ENCODE data around the gene TRIM47. TPM values are rescaled to one million over a fixed set of nuclear protein-coding genes. Genes with fewer than 3 reads are reported as not detected.

Gene TRIM47
- total RNA-seq, 2 experiments from 2014 or later, result 16.4 to 18.3 TPM

DNA sequence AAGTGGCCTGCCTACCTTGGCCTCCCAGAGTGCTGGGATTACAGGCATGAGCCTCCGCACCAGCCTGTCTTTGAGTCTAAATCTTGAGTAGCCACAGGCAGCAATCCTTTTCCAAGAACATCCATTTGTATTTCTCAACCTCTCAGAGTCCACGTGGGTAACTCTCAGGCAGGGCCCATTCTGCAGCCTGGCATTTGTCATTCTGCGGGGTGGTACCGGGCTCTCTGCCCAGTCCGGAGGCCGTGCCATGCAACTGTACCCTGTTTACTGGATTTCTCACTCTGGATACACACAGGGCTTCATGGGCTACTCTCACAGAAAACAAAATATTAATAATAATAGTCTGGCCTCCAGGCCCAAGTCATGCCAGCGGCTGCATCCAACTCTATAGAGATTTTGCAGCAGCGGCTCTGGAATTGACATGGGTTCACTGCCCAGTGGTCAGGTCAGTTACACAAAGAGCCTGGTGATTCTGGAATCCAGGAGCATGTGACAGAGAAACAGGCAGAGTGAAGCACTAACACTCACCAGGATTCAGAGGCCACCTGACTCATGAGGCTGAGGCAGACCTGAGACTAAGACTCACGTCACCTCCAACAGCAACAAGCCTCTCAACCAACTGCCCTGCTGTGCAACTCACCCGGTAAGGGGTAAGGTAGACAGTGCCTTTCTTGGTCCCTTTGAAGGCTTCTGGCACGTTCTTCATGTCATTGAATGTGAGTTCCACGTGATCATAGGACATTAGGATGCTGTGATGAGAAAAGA lies 27.3 kb downstream of the TRIM47 start:
- H3K9me3 Mint-ChIP-seq, result no peaks in the 10 kb centered on the region
- H3K27ac Mint-ChIP-seq, result no peak overlapping the region
- H3K4me3 Mint-ChIP-seq, result no peak overlapping the region
- no peak for DNase-seq
- peaks cover 4% of the 10 kb centered on the region for H3K36me3 Mint-ChIP-seq
- no peaks in the 10 kb centered on the region for H3K27me3 Mint-ChIP-seq
- peaks cover 11% of the 10 kb centered on the region for H3K4me1 Mint-ChIP-seq

DNA sequence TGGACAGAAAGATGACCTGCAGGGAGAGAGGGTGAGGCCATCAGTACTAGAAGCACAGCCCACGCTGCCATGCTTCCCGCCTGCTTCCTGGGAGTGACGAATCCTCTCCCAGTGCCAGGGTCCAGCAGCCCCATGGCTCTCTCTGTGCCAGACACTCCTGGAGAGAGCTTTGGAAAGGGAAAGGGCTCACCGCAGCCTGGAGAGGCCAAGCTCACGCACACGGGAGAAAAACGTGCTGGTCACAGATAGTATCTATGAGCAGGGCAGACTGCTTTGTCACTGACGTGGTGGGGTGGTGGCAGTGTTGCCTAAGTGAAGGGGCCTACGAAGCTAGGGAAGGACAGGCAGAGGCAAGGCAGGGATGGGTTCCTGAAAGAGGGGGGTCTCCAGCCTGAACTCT lies 28.7 kb downstream of the TRIM47 start:
- H3K27me3 Mint-ChIP-seq, result no peaks in the 10 kb centered on the region
- no peak overlapping the region for H3K27ac Mint-ChIP-seq
- H3K9me3 Mint-ChIP-seq, result no peaks in the 10 kb centered on the region
- DNase-seq, result no peak
- peaks cover 20% of the 10 kb centered on the region for H3K4me1 Mint-ChIP-seq
- peaks cover 6% of the 10 kb centered on the region for H3K36me3 Mint-ChIP-seq
- H3K4me3 Mint-ChIP-seq, result no peak overlapping the region

DNA sequence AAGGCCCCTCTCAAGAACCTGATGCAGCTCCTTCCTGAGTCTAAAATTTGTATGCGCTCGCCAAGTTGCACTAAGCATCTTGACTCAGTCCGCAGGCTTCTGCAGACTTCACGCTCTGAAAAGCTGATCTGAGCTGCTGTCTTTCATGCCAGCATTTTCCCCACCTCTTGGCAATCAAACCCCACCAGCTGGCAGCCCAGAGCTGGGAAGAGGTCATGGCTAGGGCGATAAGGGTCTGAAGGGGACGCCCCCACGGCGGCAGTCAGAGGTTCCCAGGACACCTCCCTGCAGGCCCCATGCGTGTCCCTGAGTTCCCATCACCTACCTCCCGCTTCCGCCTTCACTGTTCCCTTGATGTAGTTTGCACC lies 29.1 kb downstream of the TRIM47 start:
- Mint-ChIP-seq H3K36me3 (peaks cover 6% of the 10 kb centered on the region), H3K27ac (no peak overlapping the region), H3K27me3 (no peaks in the 10 kb centered on the region), H3K4me1 (peaks cover 16% of the 10 kb centered on the region), H3K4me3 (no peak overlapping the region), H3K9me3 (no peaks in the 10 kb centered on the region)
- no peak for DNase-seq

DNA sequence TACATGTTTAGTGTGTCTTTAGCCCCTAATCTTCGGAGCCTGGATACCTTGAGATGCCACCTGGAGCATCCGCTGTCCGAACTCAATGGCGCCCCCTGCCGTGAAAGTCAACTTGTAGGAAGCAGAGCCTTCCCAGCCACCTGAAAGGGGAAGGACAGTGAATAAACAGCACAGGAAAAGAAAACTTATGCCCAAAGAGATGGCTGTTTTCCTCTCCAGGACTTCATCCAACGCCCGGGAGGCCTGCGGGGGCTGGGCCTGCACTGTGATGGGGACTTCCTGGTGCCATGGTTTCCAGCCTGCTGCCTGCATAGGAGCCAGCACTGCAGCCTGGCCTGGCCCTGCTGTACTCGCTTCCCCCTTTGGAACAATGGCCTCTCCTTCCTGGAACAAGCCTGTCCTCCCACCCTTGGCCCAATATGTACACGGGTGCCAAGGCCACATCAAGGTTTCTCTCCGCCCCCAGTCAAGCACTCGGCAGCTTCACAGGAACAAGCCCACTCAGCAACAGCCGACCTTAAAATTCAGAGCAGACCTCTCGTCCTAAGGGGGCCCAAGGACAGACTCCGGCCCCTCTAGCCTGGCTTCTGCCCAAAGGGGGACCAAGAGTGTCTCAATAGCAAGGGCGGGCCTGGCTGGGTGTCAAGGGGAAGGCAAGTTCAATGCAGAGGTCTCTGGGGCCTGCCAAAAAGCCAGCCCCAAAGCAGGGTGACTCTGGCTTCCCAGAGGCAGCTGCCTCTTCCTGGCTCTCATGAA lies 29.7 kb downstream of the TRIM47 start:
- Mint-ChIP-seq H3K4me1 (peaks cover 14% of the 10 kb centered on the region), H3K27ac (peak overlapping the region; percentile 52), H3K36me3 (peaks cover 6% of the 10 kb centered on the region), H3K4me3 (no peak overlapping the region), H3K27me3 (no peaks in the 10 kb centered on the region), H3K9me3 (no peaks in the 10 kb centered on the region)
- peak; percentile 74 for DNase-seq

DNA sequence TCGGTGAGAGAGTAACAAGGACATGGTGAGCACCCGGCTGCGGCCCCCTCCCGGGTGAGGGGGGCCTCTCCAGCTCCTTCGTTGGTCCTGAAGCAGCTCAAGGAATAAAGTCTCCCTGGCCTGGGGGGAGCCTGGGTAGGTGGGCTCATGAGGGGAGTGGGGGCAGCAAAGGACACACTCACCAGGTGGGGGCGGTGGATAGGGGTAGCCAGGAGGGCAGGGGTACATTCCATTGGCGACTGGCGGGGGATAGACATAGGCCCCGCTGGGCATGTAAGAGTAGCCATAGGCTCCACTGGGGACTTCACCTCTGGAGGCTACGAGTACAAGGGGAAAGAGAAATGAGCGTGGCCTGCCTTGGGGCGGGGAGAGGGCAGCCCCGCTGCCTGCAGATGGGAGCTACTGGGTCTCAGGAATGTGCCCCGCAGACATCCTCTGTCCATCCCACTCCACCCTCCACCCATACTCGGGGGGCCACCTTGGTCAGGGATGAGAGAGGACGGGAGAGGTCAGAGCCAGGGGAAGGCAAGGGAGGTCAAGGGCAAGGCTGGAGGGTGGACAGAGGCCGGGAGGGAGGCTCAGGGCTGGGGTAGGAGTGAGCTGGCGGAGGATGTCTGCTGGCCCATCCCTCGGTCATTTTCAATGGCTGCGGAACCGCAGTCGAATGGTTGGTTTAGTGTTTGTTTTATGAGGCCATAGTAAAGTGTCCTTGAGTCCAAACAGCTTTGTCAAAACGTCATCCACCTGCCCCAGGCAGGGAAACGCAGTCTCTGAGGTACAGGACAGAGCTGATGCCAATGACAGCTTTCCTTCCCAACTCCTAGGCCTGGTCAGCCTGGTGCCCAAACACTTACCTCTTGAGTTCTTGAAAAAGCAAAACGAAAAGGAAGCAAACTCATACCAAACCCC lies 30.5 kb downstream of the TRIM47 start:
- H3K4me3 Mint-ChIP-seq, result no peak overlapping the region
- peaks cover 9% of the 10 kb centered on the region for H3K36me3 Mint-ChIP-seq
- DNase-seq, result no peak
- peak overlapping the region; percentile 52 for H3K27ac Mint-ChIP-seq
- H3K4me1 Mint-ChIP-seq, result peaks cover 14% of the 10 kb centered on the region
- H3K27me3 Mint-ChIP-seq, result no peaks in the 10 kb centered on the region
- no peaks in the 10 kb centered on the region for H3K9me3 Mint-ChIP-seq

DNA sequence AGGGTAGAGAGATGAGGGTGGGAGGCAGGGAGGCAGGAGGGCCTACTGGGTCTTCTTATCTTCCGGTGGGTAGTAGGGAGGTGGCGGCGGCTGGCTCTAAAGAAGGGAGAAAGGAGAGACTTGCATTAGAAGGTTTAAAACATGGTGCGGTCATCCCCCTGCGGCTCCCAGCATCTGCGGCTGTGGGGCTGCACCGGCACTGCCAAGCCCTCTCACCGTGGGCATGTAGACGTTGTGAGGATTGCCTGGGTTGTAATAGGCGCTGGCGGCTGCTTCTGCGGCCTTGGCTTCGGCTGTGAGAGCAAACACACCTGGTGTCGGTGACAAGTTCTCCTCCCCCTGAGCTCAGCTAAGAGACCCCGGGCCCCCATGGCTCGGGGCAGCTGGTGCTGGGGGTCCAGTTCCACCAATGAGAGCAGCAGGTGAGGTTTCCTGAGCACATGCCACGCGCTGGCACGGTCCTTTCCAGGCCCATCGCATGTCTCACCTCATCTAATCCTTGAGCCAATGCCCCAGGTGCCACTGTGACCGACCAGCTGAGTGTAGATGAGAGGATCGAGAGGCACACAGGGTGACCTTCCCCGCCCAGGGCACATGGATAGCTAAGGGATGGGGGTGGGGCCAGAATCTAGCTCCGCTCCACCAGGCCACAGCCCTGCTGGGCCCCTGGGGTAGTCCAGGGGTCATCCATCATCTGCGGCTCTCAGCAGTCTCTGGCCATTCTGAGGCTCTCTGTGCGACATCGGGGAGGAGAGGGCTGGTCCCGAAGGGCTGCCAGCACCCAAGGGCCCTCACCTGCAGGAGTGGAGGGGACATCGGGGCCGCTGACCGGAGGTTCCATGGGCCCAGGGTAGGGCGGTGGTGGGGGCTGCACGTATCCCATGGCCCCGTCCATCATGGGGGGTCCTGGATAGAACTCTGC lies 31.4 kb downstream of the TRIM47 start:
- peaks cover 12% of the 10 kb centered on the region for H3K36me3 Mint-ChIP-seq
- no peaks in the 10 kb centered on the region for H3K27me3 Mint-ChIP-seq
- peaks cover 18% of the 10 kb centered on the region for H3K4me1 Mint-ChIP-seq
- H3K4me3 Mint-ChIP-seq, result no peak overlapping the region
- no peak for DNase-seq
- no peaks in the 10 kb centered on the region for H3K9me3 Mint-ChIP-seq
- no peak overlapping the region for H3K27ac Mint-ChIP-seq

DNA sequence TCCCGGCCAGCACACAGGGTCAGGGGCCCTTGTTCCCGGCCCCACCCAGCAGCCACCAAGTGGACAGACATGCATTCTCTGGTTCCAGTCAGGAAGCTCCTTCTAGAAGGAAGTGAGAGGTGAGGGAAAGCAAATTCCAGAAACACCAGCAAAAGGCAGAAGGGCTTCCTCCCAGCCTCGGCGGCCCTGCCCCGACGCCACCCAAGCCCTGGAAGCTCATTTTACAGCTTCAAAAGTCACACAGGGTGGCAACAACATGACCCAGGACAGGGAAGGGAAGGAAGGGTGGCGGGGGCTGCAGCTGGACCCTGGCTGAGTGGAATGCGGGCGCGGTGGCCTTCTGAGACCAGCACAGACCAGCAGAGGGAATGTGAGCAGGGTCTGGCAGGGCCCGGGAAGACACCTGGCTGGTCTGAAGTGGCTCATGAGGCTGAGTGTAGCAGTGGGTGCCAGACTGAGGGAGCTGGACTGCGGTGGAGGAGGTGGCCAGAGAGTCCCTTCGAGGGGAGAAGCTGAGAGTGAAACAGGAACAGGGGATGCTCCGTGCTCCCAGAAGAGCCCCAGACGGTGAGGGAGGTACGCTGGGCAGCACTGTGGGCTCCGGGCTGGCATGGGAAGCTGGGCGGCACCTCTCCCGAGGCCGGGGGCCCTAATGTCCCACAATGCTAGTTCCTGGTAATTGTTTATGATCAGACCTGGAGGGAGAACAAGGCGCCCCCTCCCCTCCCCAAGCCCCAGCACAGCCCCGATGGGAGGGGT lies 32.3 kb downstream of the TRIM47 start:
- DNase-seq, result no peak
- H3K4me1 Mint-ChIP-seq, result peaks cover 16% of the 10 kb centered on the region
- peaks cover 12% of the 10 kb centered on the region for H3K36me3 Mint-ChIP-seq
- H3K27ac Mint-ChIP-seq, result peak overlapping the region; percentile 67
- H3K4me3 Mint-ChIP-seq, result peak overlapping the region; percentile 43
- H3K27me3 Mint-ChIP-seq, result no peaks in the 10 kb centered on the region
- H3K9me3 Mint-ChIP-seq, result no peaks in the 10 kb centered on the region

DNA sequence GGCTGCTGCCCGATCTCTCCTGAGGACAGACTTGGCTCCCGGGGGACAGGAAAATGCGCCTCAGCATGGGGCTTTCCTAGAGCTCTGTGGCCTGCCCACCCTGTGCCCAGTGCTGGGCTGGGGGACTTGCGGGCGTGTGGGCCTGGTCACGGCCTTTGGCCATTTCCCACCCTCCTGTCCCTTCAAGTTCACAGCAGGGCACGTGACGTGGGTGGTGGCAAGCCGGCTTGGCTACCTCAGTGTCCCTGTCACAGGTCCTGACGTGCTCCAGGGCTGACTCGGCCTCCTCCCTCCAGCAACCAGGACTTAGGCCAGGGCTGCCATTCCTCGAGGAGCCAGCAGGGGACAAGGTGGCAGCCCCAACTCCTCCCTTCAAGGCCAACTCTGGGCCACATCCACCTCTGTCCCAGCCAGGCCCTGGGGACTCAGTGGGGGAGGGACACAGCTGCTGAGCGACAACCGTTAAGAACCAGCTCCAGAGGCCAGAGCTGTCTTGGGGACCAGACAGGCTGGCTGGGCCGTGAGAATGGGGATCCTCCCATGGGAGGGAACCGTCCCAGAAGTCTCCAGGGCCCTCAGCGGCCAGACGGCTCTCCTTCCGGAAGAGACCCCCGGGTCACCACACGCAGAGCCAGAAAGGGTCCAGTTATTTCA lies 33.2 kb downstream of the TRIM47 start:
- peaks cover 16% of the 10 kb centered on the region for H3K4me1 Mint-ChIP-seq
- H3K27me3 Mint-ChIP-seq, result no peaks in the 10 kb centered on the region
- H3K4me3 Mint-ChIP-seq, result peak overlapping the region; percentile 94
- peak; percentile 79 for DNase-seq
- peak overlapping the region; percentile 69 for H3K27ac Mint-ChIP-seq
- H3K36me3 Mint-ChIP-seq, result peaks cover 13% of the 10 kb centered on the region
- no peaks in the 10 kb centered on the region for H3K9me3 Mint-ChIP-seq

DNA sequence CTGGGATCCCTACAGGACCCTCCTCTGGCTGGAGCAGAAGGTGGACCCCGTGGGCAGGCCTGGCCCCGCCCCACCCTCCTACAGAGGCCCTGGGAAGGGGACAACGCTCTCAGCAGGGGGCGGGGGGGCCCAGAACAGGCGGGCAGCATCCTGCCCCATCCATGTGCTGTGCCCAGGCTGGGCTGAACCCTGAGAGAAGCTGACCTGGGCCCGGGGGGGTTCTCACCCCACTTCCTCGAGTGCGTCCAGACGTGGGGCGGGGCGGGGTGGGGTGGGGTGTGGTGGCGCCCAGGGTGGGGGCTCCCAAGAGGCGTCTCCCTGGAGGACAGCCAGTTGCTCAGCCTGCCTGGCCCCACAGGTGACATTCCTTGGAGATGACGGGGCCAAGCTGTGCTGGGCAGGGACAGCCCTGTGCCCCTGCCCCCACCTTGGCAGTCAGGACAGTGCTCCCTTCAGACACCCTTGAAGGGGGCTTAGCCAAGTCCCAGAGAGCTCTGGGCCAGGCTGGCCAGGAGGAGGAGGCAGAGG lies 33.8 kb downstream of the TRIM47 start:
- peak overlapping the region; percentile 94 for H3K4me3 Mint-ChIP-seq
- peaks cover 11% of the 10 kb centered on the region for H3K36me3 Mint-ChIP-seq
- peak; percentile 36 for DNase-seq

DNA sequence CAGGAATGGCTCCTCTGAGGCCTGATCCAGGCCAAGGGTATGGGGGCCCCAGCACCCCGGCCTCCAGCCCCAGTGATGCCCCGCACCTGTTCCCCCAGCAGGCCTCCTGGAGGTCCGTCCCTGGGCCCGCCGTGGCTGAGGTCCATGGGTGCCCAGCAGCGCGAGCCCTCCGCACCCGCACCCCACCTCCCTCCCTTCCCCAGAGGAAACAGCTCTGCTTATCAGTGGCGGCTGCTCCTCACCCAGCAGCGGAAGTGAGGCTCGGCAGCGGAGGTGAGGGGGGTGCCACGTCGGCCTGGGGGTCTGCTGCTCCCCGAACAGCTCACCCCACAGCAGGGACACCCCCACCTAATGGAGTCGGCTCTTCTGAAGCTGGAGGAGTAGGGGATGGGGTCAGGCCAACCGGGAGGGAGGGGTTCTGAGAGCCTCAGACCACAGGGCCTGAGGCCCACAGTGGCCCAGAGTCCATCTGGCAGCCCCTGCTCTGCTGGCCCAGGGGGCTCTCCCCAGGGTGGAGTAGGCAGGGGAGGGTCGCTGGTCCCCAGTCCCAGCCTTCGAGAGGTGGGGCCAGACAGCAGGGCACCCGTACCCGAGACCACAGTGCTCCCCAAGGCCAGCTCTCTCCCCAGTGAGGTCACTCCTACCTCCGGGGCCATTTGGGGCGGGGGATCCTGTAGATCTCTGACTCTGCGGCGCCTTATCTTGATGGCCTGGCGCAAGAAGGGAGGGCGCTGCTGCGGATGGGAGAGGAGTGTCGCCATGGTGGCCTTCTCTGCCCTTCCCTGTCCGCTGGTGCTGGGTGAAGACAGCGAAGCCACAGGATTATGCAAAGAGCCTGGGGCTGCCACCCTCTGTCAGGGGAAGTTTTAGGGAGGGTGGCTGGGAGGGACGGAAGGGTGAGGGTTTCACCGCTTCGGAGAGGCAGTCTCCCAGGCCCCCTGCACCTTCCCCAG lies 34.5 kb downstream of the TRIM47 start, which contains the start of gene UNC13D:
TSS of gene UNC13D (minus strand) at position 828 of the 953 bp plus-strand sequence. CDS start at position 761, 67 bp downstream.
- H3K36me3 Mint-ChIP-seq, result peaks cover 11% of the 10 kb centered on the region
- peak within 1 kb of the TSS; percentile 95 for H3K27ac Mint-ChIP-seq
- H3K4me1 Mint-ChIP-seq, result peaks cover 16% of the 10 kb centered on the region
- peak within 1 kb of the TSS; percentile 94 for H3K4me3 Mint-ChIP-seq
- H3K9me3 Mint-ChIP-seq, result no peaks in the 10 kb centered on the region
- peak; percentile 71 for DNase-seq
- H3K27me3 Mint-ChIP-seq, result no peaks in the 10 kb centered on the region

More for the DNA sequence above, 33.8 kb downstream of the TRIM47 start:
- Mint-ChIP-seq H3K9me3 (no peaks in the 10 kb centered on the region), H3K27ac (peak overlapping the region; percentile 95), H3K4me1 (peaks cover 16% of the 10 kb centered on the region), H3K27me3 (no peaks in the 10 kb centered on the region)

DNA sequence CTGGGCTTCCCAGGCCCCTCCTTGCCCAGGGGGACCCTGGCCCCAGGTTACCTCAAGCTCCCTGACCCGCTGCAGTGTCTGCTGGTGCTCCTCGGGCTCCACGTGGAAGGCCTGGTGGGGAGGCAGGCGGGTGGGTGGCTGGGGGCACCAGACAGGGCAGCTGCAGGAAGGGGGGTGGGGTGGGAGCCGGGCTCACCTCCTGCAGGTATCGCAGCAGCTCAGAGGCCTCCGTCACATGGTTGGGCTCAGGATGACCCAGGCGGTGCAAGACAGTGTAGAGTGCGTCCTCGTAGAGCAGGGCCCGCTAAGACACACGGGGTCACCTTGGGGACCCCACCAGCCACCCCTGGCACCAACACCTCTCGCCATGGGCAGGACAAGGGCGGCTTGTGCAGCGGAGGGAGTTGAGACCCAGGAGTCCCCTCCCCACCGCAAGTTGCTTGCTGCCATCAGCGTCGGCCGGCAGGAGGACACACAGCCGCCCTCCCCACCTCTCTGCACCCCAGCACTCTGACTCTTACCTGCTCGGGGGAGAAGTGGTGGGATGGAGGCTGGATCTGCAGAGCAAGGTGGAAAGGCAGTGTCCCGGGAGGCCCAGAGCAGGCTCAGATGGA lies 35.3 kb downstream of the TRIM47 start:
- DNase-seq, result peak; percentile 30
- peak overlapping the region; percentile 94 for H3K4me3 Mint-ChIP-seq
- peaks cover 11% of the 10 kb centered on the region for H3K36me3 Mint-ChIP-seq
- H3K27ac Mint-ChIP-seq, result peak overlapping the region; percentile 95
- H3K4me1 Mint-ChIP-seq, result peaks cover 13% of the 10 kb centered on the region
- no peaks in the 10 kb centered on the region for H3K27me3 Mint-ChIP-seq
- no peaks in the 10 kb centered on the region for H3K9me3 Mint-ChIP-seq

DNA sequence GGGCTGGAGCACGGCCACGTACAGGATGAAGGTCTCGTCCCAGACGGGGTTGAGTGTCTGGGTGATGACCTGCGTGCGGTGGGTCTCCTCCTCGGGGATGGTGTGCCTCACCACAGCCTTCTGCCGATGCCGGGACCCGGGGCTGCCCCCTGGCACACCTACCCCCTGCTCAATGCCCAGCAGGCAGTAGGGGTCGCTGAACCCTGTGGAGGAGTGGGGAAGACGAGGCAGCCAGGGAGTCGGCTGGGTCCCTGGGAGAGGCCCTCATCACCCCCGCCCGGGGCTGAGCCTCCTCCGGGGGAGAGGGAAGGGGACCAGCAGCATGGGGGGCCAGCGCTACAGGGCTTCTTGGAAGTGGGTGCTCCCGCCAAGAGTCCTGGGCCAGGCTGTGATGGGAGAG lies 36.0 kb downstream of the TRIM47 start:
- no peaks in the 10 kb centered on the region for H3K27me3 Mint-ChIP-seq

More for the DNA sequence above, 36.0 kb downstream of the TRIM47 start:
- no peak for DNase-seq
- Mint-ChIP-seq H3K4me3 (peak overlapping the region; percentile 94), H3K27ac (peak overlapping the region; percentile 60), H3K36me3 (peaks cover 10% of the 10 kb centered on the region), H3K4me1 (peaks cover 13% of the 10 kb centered on the region), H3K9me3 (no peaks in the 10 kb centered on the region)

Data from activated naive CD8-positive, alpha-beta T cell treated with anti-CD3 and anti-CD28 coated beads for 36 hours (primary cell).